Measurements from ENCODE around the gene IRAK2. TPM values are rescaled to one million over a fixed set of nuclear protein-coding genes. Genes with fewer than 3 reads are reported as not detected.
"Not testable (repeated sequence)": the region's sequence is repeated elsewhere in the genome, so short reads cannot be mapped to it uniquely, and the experiment has no call there.

The IRAK2 gene
- total RNA-seq, 1 experiment from 2014 or later: 0.34 TPM

- intact Hi-C loops (cut with micrococcal nuclease; ENCODE audit: unreplicated experiment): no loop called here
- Histone ChIP-seq H3K27ac (ENCODE audit: low read depth, low read length, poor library complexity, severe bottlenecking) (no peak overlapping the region), H3K4me1 (ENCODE audit: insufficient read depth, low read length, poor library complexity, severe bottlenecking) (no peaks in the 10 kb centered on the region), H3K27me3 (replicated peaks; ENCODE audit: insufficient read depth, low read depth, low read length, poor library complexity) (no peaks in the 10 kb centered on the region), H3K36me3 (ENCODE audit: insufficient read depth, low read length, poor library complexity, severe bottlenecking) (peaks cover 38% of the 10 kb centered on the region), H3K4me3 (ENCODE audit: low read depth, low read length, poor library complexity, severe bottlenecking) (no peak overlapping the region), H3K9me3 (ENCODE audit: low read depth, low read length, poor library complexity, severe bottlenecking) (no peaks in the 10 kb centered on the region)
- no peak for DNase-seq (ENCODE audit: low spot score)
- CTCF ChIA-PET: no interaction called here
- no TSS peak for BruUV-seq (replicated peaks)
- TF ChIP-seq CTCF (conservative IDR thresholded peaks at IDR 0.05; ENCODE audit: low read depth, low read length) (no peak), EZH2 (IDR thresholded peaks at IDR 0.05; ENCODE audit: borderline replicate concordance, low read depth, low read length, poor library complexity, severe bottlenecking) (no peak)
- POLR2A ChIA-PET (ENCODE audit: low non-redundant PET): no interaction called here
Measured at GRCh38 chr3:10265833-10266232, 101.1 kb downstream of the IRAK2 start.

GRCh38 chr3:10266936-10267335 is 102.2 kb downstream of the IRAK2 start:
- intact Hi-C loops (cut with micrococcal nuclease; ENCODE audit: unreplicated experiment); H3K27ac ChIP-seq (ENCODE audit: low read depth, low read length, poor library complexity, severe bottlenecking); H3K4me1 ChIP-seq (ENCODE audit: insufficient read depth, low read length, poor library complexity, severe bottlenecking); BruUV-seq (replicated peaks); H3K27me3 ChIP-seq (replicated peaks; ENCODE audit: insufficient read depth, low read depth, low read length, poor library complexity); CTCF ChIA-PET; POLR2A ChIA-PET (ENCODE audit: low non-redundant PET); H3K9me3 ChIP-seq (ENCODE audit: low read depth, low read length, poor library complexity, severe bottlenecking); DNase-seq (ENCODE audit: low spot score); H3K4me3 ChIP-seq (ENCODE audit: low read depth, low read length, poor library complexity, severe bottlenecking): not testable (repeated sequence)
- peaks cover 39% of the 10 kb centered on the region for H3K36me3 ChIP-seq (ENCODE audit: insufficient read depth, low read length, poor library complexity, severe bottlenecking)

- ChIA-PET POLR2A (ENCODE audit: low non-redundant PET) (no interaction called here), CTCF (no interaction called here)
- no peak overlapping the region for H3K27ac ChIP-seq (ENCODE audit: low read depth, low read length, poor library complexity, severe bottlenecking)
- peaks cover 1% of the 10 kb centered on the region for H3K4me1 ChIP-seq (ENCODE audit: insufficient read depth, low read length, poor library complexity, severe bottlenecking)
- intact Hi-C loops (cut with micrococcal nuclease; ENCODE audit: unreplicated experiment): no loop called here
- H3K9me3 ChIP-seq (ENCODE audit: low read depth, low read length, poor library complexity, severe bottlenecking): no peaks in the 10 kb centered on the region
- peaks cover 39% of the 10 kb centered on the region for H3K36me3 ChIP-seq (ENCODE audit: insufficient read depth, low read length, poor library complexity, severe bottlenecking)
- no TSS peak for BruUV-seq (replicated peaks)
- no peaks in the 10 kb centered on the region for H3K27me3 ChIP-seq (replicated peaks; ENCODE audit: insufficient read depth, low read depth, low read length, poor library complexity)
- TF ChIP-seq EZH2 (IDR thresholded peaks at IDR 0.05; ENCODE audit: borderline replicate concordance, low read depth, low read length, poor library complexity, severe bottlenecking): no peak
- no peak for TF ChIP-seq CTCF (conservative IDR thresholded peaks at IDR 0.05; ENCODE audit: low read depth, low read length)
- no peak overlapping the region for H3K4me3 ChIP-seq (ENCODE audit: low read depth, low read length, poor library complexity, severe bottlenecking)
- no peak for DNase-seq (ENCODE audit: low spot score)
Measured at GRCh38 chr3:10268116-10268515, 103.4 kb downstream of the IRAK2 start.

- TF ChIP-seq EZH2 (IDR thresholded peaks at IDR 0.05; ENCODE audit: borderline replicate concordance, low read depth, low read length, poor library complexity, severe bottlenecking) (no peak), CTCF (conservative IDR thresholded peaks at IDR 0.05; ENCODE audit: low read depth, low read length) (no peak)
- Histone ChIP-seq H3K27me3 (replicated peaks; ENCODE audit: insufficient read depth, low read depth, low read length, poor library complexity) (no peaks in the 10 kb centered on the region), H3K36me3 (ENCODE audit: insufficient read depth, low read length, poor library complexity, severe bottlenecking) (peaks cover 40% of the 10 kb centered on the region), H3K27ac (ENCODE audit: low read depth, low read length, poor library complexity, severe bottlenecking) (no peak overlapping the region), H3K4me3 (ENCODE audit: low read depth, low read length, poor library complexity, severe bottlenecking) (no peak overlapping the region), H3K4me1 (ENCODE audit: insufficient read depth, low read length, poor library complexity, severe bottlenecking) (peaks cover 10% of the 10 kb centered on the region), H3K9me3 (ENCODE audit: low read depth, low read length, poor library complexity, severe bottlenecking) (no peaks in the 10 kb centered on the region)
- CTCF ChIA-PET: no interaction called here
- intact Hi-C loops (cut with micrococcal nuclease; ENCODE audit: unreplicated experiment): no loop called here
- DNase-seq (ENCODE audit: low spot score): no peak
- POLR2A ChIA-PET (ENCODE audit: low non-redundant PET): no interaction called here
- BruUV-seq (replicated peaks): no TSS peak
Measured at GRCh38 chr3:10268930-10269329, 104.2 kb downstream of the IRAK2 start.
